Coronary artery (tissue), 2 donors: Measurements from ENCODE around the gene PHTF2.

ENCODE experiments used
- DNase-seq: peaks from one replicate; pipeline ENCODE4 v3.0.0-alpha.2; 2017; ENCODE audit warnings: low spot score
- H3K27ac ChIP-seq, 2 donors: fragments of 200-600 bp; sonication (generic); one replicate each; pipeline ENCODE4 v1.5.1; 2016 to 2019
- H3K4me3 ChIP-seq: fragments of 200-600 bp; sonication (generic); 2 replicates; pipeline ENCODE4 v1.5.1; 2016; ENCODE audit warnings: mild to moderate bottlenecking, moderate library complexity
- TF ChIP-seq, protein P1 (sequence below): fragments of 200-600 bp; sonication (generic); IDR thresholded peaks from one replicate; pipeline ENCODE4 v1.5.1; 2019; ENCODE audit warnings: antibody characterized with exemption

Gene PHTF2

DNA sequence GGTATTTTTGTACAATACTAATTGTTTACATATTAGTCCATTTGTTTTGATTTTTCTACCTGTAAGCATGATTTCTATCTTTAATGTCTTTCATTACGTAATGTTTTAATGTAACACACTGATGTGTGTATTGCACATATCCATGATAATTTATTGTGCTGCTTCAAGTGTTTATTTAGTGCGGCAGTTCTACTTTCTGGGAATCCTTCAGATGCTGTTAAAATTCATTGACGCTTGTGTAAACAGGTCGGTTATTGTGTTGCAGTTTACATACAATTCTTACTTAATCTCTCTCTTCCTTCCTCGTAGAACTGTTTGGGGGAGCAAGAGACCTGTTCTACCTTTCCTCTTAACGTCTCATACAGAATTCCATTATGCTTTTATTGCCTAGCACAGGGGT lies 7.2 kb upstream of the PHTF2 start:
- TF ChIP-seq, protein P1, sequence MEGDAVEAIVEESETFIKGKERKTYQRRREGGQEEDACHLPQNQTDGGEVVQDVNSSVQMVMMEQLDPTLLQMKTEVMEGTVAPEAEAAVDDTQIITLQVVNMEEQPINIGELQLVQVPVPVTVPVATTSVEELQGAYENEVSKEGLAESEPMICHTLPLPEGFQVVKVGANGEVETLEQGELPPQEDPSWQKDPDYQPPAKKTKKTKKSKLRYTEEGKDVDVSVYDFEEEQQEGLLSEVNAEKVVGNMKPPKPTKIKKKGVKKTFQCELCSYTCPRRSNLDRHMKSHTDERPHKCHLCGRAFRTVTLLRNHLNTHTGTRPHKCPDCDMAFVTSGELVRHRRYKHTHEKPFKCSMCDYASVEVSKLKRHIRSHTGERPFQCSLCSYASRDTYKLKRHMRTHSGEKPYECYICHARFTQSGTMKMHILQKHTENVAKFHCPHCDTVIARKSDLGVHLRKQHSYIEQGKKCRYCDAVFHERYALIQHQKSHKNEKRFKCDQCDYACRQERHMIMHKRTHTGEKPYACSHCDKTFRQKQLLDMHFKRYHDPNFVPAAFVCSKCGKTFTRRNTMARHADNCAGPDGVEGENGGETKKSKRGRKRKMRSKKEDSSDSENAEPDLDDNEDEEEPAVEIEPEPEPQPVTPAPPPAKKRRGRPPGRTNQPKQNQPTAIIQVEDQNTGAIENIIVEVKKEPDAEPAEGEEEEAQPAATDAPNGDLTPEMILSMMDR, result no peak

GRCh38 chr7:77791956-77792355 lies 6.6 kb upstream of the PHTF2 start:
- DNase-seq, result no peak

More for the DNA sequence above, 7.2 kb upstream of the PHTF2 start:
- Histone ChIP-seq H3K4me3 (no peak overlapping the region), H3K27ac (no peak overlapping the region)
- no peak for DNase-seq

DNA sequence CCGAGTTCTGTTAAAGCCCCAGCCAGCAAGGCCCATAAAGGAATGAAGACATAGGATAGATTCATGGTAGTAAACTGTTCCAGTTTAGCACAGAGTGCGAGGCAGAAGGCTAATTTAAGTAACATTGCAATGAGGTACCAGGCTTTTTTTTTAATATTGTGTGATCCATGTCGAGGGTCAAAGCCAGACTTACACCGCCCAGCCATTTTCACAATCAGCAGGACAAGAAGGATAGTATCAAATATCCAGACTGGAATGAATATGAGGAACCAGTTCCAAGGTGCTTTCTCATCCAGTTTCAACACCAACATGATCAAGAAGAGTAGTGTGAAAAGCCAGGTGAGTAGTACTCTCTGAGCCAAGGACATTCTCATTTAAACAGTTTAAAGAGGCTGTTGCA lies 4.6 kb upstream of the PHTF2 start:
- no peak for DNase-seq
- no peak overlapping the region for H3K4me3 ChIP-seq
- H3K27ac ChIP-seq, result no peak overlapping the region
- TF ChIP-seq, protein P1, result no peak

More at GRCh38 chr7:77791956-77792355, 6.6 kb upstream of the PHTF2 start:
- TF ChIP-seq, protein P1, result no peak
- no peak overlapping the region for H3K27ac ChIP-seq
- no peak overlapping the region for H3K4me3 ChIP-seq

DNA sequence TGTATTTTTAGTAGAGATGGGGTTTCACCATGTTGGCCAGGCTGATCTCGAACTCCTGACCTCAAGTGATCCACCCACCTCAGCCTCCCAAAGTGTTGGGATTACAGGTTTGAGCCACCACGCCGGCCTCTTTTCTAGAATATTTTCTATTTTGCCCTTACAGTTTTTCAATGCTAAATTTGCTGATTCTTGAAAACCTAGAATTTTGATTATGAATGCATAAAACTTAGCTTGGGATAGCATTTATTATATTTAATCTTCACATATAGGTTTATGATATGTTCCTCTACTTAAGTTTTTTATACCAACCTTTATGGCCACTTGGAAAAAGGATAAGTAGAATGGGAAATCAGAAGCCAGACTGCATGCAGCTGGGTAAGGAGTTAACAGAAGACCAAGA lies 2.5 kb upstream of the PHTF2 start:
- Histone ChIP-seq H3K27ac (no peak overlapping the region), H3K4me3 (no peak overlapping the region)
- no peak for DNase-seq
- TF ChIP-seq, protein P1, result no peak

GRCh38 chr7:77796960-77797359 lies 1.6 kb upstream of the PHTF2 start:
- no peak overlapping the region for H3K27ac ChIP-seq
- TF ChIP-seq, protein P1, result no peak
- no peak for DNase-seq
- peak overlapping the region; percentile 94 for H3K4me3 ChIP-seq

DNA sequence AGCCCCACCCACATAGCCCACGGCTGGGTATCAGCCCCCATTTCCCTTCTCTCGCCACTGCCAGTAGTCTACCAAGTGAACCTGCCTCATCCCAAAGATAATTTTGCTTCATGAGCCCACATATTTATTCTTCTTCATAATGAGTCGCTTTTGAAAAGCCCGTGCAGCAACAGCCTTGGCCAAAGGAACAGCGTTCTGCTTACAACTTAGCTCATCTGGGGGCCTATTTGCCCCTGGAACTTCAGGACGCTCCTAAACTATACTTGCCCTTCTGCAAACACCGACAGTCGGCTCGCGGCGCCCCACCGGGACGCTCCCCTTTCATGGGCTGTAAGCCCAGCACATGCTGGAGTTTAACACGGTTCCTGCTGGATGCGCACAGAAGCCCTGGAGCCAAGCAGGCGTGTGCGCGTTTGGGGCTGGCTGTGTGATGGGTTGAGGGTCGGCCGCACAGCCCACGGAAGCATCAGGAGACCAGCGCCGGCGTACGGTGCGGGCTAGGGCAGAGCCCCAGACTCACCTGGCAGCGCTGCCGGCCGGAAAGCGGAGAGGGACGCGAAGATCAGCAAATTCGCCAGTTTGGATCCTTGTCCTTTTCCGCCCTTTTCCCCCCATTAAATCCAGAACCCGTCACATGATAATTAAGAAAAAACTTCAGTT lies 709 bp upstream of the PHTF2 start:
- no peak for DNase-seq
- peak overlapping the region; percentile 84 to 93 for H3K27ac ChIP-seq
- TF ChIP-seq, protein P1, result no peak
- peak overlapping the region; percentile 94 for H3K4me3 ChIP-seq
